BE2C (cell line): ENCODE measurements around the gene CEACAM16.
A peak's percentile ranks its signal among the peaks of the same experiment; 100 is the strongest.

Experiments
- DNase-seq: peaks from one replicate; pipeline ENCODE4 v3.0.0-alpha.2; 2020
- H3K27me3 ChIP-seq: fragments of 250-450 bp; sonication (Bioruptor Pico); 2 replicates; pipeline ENCODE4 v1.5.1; 2020; ENCODE audit warnings: mild to moderate bottlenecking
- H3K36me3 ChIP-seq: fragments of 250-450 bp; sonication (Bioruptor Pico); 2 replicates; pipeline ENCODE4 v1.5.1; 2020; ENCODE audit warnings: mild to moderate bottlenecking
- H3K4me1 ChIP-seq: fragments of 250-450 bp; sonication (Bioruptor Pico); 2 replicates; pipeline ENCODE4 v1.5.1; 2020
- H3K4me3 ChIP-seq: 2 replicates; pipeline ENCODE4 v1.5.1; 2011; ENCODE audit warnings: low read depth, low read length
- H3K9me3 ChIP-seq: fragments of 250-450 bp; sonication (Bioruptor Pico); 2 replicates; pipeline ENCODE4 v1.5.1; 2020
- CTCF ChIP-seq: IDR thresholded peaks from 2 replicates; pipeline ENCODE4 v1.5.1; 2012; ENCODE audit warnings: mild to moderate bottlenecking, low read depth, low read length

The CEACAM16 gene

DNA sequence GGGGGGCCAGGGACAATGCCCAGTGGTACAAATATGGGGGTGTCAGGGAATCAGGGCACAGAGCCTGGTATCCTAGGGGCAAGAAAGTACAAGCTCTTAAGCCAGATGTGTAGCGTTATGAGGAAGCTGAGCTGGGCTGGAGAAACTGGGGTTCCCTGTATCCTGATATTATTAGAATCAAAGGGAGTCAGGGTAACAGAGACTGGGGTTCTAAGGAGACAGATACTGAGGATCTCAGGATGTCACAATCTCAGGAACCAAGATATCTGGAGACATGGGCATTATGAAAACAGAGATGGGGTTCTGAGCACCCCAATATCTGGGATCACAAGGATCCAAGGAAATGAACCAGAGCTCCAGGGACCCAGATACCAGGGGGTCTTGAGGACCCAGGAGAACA, 50.3 kb downstream of the CEACAM16 start:
- Histone ChIP-seq H3K4me3 (peak overlapping the region; percentile 59), H3K9me3 (no peaks in the 10 kb centered on the region), H3K27me3 (no peaks in the 10 kb centered on the region), H3K36me3 (no peaks in the 10 kb centered on the region; the same call in 1 of the 2 replicates), H3K4me1 (no peaks in the 10 kb centered on the region; the same call in 1 of the 2 replicates)
- no peak for TF ChIP-seq CTCF
- DNase-seq, result no peak

DNA sequence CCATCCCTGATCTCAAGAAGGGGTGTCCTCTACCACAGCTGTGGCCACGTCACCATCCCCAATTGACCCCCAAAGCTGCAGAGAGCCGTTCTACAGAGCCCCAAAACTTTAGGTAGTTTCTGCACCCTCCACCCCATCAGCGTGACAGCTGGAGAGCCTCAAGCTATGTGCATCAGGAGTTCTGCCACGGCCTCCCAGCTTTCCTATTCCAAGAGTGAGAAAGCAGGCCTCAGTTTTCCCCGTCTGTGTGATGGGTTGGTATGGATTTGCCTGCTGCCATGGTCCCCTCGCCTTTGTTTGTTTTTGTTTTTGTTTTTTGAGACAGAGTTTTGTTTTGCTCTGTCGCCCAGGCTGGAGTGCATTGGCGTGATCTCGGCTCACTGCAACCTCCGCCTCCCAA, 51.0 kb downstream of the CEACAM16 start:
- Histone ChIP-seq H3K27me3 (no peaks in the 10 kb centered on the region), H3K9me3 (no peaks in the 10 kb centered on the region), H3K4me3 (no peak overlapping the region; the same call in 1 of the 2 replicates), H3K4me1 (peaks cover 5% of the 10 kb centered on the region), H3K36me3 (no peaks in the 10 kb centered on the region; the same call in 1 of the 2 replicates)
- no peak for DNase-seq
- no peak for TF ChIP-seq CTCF

GRCh38 chr19:44752123-44752815, 53.3 kb downstream of the CEACAM16 start:
- Histone ChIP-seq H3K4me3 (no peak overlapping the region), H3K4me1 (peaks cover 14% of the 10 kb centered on the region)
- no peak for TF ChIP-seq CTCF

DNA sequence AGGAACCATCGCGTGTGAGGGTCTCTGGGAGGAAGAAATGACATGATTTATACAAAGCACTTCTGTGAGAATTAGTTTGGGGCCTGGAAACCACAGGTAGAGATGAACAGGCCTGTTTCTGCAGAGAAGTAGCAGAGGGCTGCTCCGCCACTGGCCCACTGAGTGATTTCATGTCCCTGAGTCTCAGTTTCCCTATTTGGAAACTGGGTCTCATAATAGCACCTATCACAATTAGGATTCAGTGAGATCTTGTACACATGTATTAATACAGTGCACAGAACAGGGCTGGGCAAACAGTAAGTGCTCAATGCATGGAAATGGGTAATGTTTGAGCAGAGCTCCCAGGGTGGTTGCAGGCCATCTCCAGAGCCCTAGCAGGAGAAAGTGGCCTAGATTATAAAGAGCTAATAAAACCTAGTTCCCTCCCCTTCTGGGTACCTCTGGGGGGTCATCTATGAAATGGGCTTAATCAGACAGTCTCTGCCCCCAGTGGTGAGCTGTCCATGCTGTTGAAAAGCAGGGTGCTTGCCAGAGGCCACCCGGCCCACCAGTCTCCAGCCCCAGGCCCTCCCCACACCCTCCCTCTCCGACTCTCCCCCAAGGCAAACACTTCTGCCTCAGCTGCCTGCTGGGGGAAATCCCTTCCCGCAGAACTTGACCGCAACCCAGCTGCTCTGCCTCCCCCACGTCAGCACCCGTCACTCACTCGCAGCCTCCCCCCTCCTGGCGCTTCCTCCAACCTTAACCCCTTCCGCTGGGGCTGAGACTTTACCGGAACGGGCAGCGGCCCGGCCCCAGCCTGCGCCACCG, 54.1 kb downstream of the CEACAM16 start:
- Histone ChIP-seq H3K9me3 (no peaks in the 10 kb centered on the region), H3K36me3 (no peaks in the 10 kb centered on the region; the same call in none of the 2 replicates), H3K27me3 (no peaks in the 10 kb centered on the region), H3K4me1 (peaks cover 14% of the 10 kb centered on the region), H3K4me3 (peak overlapping the region; percentile 52)
- peak; percentile 79 for DNase-seq
- TF ChIP-seq CTCF, result no peak

More at GRCh38 chr19:44752123-44752815, 53.3 kb downstream of the CEACAM16 start:
- Histone ChIP-seq H3K27me3 (no peaks in the 10 kb centered on the region), H3K9me3 (no peaks in the 10 kb centered on the region), H3K36me3 (no peaks in the 10 kb centered on the region; the same call in 1 of the 2 replicates)
- DNase-seq, result no peak

DNA sequence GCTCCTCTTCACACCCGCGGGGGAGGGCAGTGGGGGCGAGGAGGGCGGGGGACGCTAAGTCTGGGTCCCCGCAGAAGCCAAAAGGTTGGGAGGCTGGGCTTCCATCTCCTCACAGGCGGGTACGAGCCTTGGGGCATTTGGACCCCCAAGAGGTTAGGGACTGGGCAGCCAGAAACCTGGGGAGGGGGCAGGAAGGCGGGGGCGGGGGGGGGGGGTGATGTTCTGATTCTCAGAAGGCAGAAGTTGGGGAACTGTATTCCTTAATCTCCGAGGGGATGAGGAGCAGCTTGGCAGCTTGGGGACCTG, 54.6 kb downstream of the CEACAM16 start:
- peak overlapping the region; percentile 52 for H3K4me3 ChIP-seq
- H3K36me3 ChIP-seq, result no peaks in the 10 kb centered on the region; the same call in none of the 2 replicates
- no peaks in the 10 kb centered on the region for H3K27me3 ChIP-seq
- H3K4me1 ChIP-seq, result peaks cover 14% of the 10 kb centered on the region
- no peak for TF ChIP-seq CTCF
- no peaks in the 10 kb centered on the region for H3K9me3 ChIP-seq
- no peak for DNase-seq
